IMR-90 (cell line): Measurements from ENCODE around the gene SHISA6. TPM values are rescaled to one million over a fixed set of nuclear protein-coding genes. Genes with fewer than 3 reads are reported as not detected.

ENCODE experiments used
- ATAC-seq: fragments of 200-7000 bp; cut with Tn5 transposase; 2 replicates; pipeline ENCODE4 v1.9.1; 2020; ENCODE audit warnings: low read depth, mild to moderate bottlenecking, moderate library complexity
- BruUV-seq: library from RNA; stranded (reverse); fragments of 400-500 nt; replicated peaks from 2 replicates; lab custom pipeline; 2021; lab: Mats Ljungman, UMichigan
- CTCF ChIA-PET: fragments of 300-600 bp; formaldehyde crosslinking; extraction: SDS; loops from one replicate; lab custom pipeline; 2021; ENCODE audit warnings: antibody characterized with exemption; lab: Yijun Ruan, JAX
- POLR2A ChIA-PET: fragments of 300-600 bp; sonication (Branson Sonifier 250); formaldehyde crosslinking; loops from one replicate; lab custom pipeline; 2022; ENCODE audit warnings: antibody characterized with exemption; ENCODE audit not compliant: unreplicated experiment; lab: Charles Lee
- DNase-seq: peaks from one replicate; pipeline ENCODE4 v3.0.0; 2013
- H2AFZ ChIP-seq: replicated peaks from 2 replicates; pipeline ENCODE3; 2013; ENCODE audit warnings: low read length, mild to moderate bottlenecking; ENCODE audit not compliant: poor library complexity
- H2AK5ac ChIP-seq: 2 replicates; pipeline ENCODE4 v1.6.1; 2013; ENCODE audit warnings: low read depth, low read length, inconsistent platforms
- H2AK9ac ChIP-seq: replicated peaks from 2 replicates; pipeline ENCODE3; 2013; ENCODE audit warnings: mild to moderate bottlenecking, low read depth, low read length, moderate library complexity; ENCODE audit not compliant: poor library complexity
- H2BK120ac ChIP-seq: 2 replicates; pipeline ENCODE4 v1.6.1; 2013; ENCODE audit warnings: low read depth, low read length, inconsistent platforms
- H2BK15ac ChIP-seq: 3 replicates; pipeline ENCODE4 v1.6.1; 2013; ENCODE audit warnings: low read depth, low read length, inconsistent platforms
- H2BK20ac ChIP-seq: 2 replicates; pipeline ENCODE4 v1.6.1; 2013; ENCODE audit warnings: low read depth, mild to moderate bottlenecking, inconsistent platforms, low read length, moderate library complexity
- H2BK5ac ChIP-seq: 2 replicates; pipeline ENCODE4 v1.6.1; 2013; ENCODE audit warnings: mild to moderate bottlenecking, low read depth, low read length, inconsistent platforms; ENCODE audit not compliant: poor library complexity, severe bottlenecking
- H3K14ac ChIP-seq: replicated peaks from 2 replicates; pipeline ENCODE4 v1.6.1; 2013; ENCODE audit warnings: low read depth, low read length, inconsistent platforms
- H3K18ac ChIP-seq: 2 replicates; pipeline ENCODE4 v1.6.1; 2013; ENCODE audit warnings: low read depth, low read length, control low read depth
- H3K23ac ChIP-seq: 2 replicates; pipeline ENCODE4 v1.6.1; 2013; ENCODE audit warnings: low read depth, low read length, inconsistent platforms
- H3K27ac ChIP-seq: 2 replicates; pipeline ENCODE4 v1.5.1; 2013; ENCODE audit warnings: mild to moderate bottlenecking, control low read depth, low read length; ENCODE audit not compliant: insufficient read depth
- H3K27me3 ChIP-seq: 2 replicates; pipeline ENCODE4 v1.6.1; 2013; ENCODE audit warnings: low read length; ENCODE audit not compliant: control insufficient read depth, insufficient read depth
- H3K36me3 ChIP-seq: 2 replicates; pipeline ENCODE4 v1.6.1; 2013; ENCODE audit warnings: low read length, mixed read lengths; ENCODE audit not compliant: control insufficient read depth, insufficient read depth
- H3K4ac ChIP-seq: 2 replicates; pipeline ENCODE4 v1.6.1; 2013; ENCODE audit warnings: low read depth, low read length, inconsistent platforms
- H3K4me1 ChIP-seq: 2 replicates; pipeline ENCODE4 v1.6.1; 2013; ENCODE audit warnings: low read length, mixed read lengths; ENCODE audit not compliant: control insufficient read depth, insufficient read depth
- H3K4me2 ChIP-seq: 2 replicates; pipeline ENCODE4 v1.6.1; 2013; ENCODE audit warnings: low read depth, mild to moderate bottlenecking, control low read depth, low read length, moderate library complexity
- H3K4me3 ChIP-seq: 2 replicates; pipeline ENCODE4 v1.5.1; 2013; ENCODE audit warnings: low read depth, mild to moderate bottlenecking, control low read depth, low read length, moderate library complexity; ENCODE audit not compliant: insufficient read depth
- H3K56ac ChIP-seq: 2 replicates; pipeline ENCODE4 v1.6.1; 2013; ENCODE audit warnings: low read length, inconsistent platforms; ENCODE audit not compliant: insufficient read depth; ENCODE audit errors: extremely low read depth
- H3K79me1 ChIP-seq, 2 experiments: 2 replicates each; pipeline ENCODE4 v1.6.1; 2013; ENCODE audit warnings: low read length in 2 of 2, inconsistent platforms in 1 of 2, low read depth in 1 of 2
- H3K9ac ChIP-seq: 2 replicates; pipeline ENCODE4 v1.6.1; 2013; ENCODE audit warnings: low read depth, low read length, control low read depth
- H3K9me1 ChIP-seq: 2 replicates; pipeline ENCODE4 v1.6.1; 2013; ENCODE audit warnings: low read length, inconsistent platforms; ENCODE audit not compliant: insufficient read depth
- H3K9me3 ChIP-seq: 2 replicates; pipeline ENCODE4 v1.6.1; 2013; ENCODE audit warnings: low read length; ENCODE audit not compliant: control insufficient read depth, insufficient read depth
- H4K20me1 ChIP-seq: 2 replicates; pipeline ENCODE4 v1.6.1; 2013; ENCODE audit warnings: low read length, inconsistent platforms; ENCODE audit not compliant: insufficient read depth
- H4K5ac ChIP-seq: 2 replicates; pipeline ENCODE4 v1.6.1; 2013; ENCODE audit warnings: mild to moderate bottlenecking, low read depth, low read length, control low read depth
- H4K8ac ChIP-seq, 2 experiments: 2 replicates each; pipeline ENCODE4 v1.6.1; 2013; ENCODE audit warnings: low read depth in 2 of 2, low read length in 2 of 2, control low read depth in 1 of 2, inconsistent platforms in 1 of 2
- H4K91ac ChIP-seq: 2 replicates; pipeline ENCODE4 v1.6.1; 2013; ENCODE audit warnings: low read depth, low read length, inconsistent platforms; ENCODE audit not compliant: insufficient read depth
- BHLHE40 ChIP-seq: fragments of 150-350 bp; IDR thresholded peaks from 2 replicates; pipeline ENCODE4 v1.6.1; 2016; ENCODE audit warnings: mild to moderate bottlenecking, low read depth, low read length
- CEBPB ChIP-seq: IDR thresholded peaks from 2 replicates; pipeline ENCODE4 v1.6.1; 2012; ENCODE audit warnings: low read depth, low read length, improper control_type of control experiment
- CHD1 ChIP-seq: IDR thresholded peaks from 2 replicates; pipeline ENCODE4 v1.6.1; 2012; ENCODE audit warnings: low read depth, low read length, improper control_type of control experiment
- CTCF ChIP-seq: conservative IDR thresholded peaks from 2 replicates; pipeline ENCODE4 v1.5.1; 2012; ENCODE audit warnings: mild to moderate bottlenecking, low read depth, low read length, improper control_type of control experiment
- ELK1 ChIP-seq: fragments of 150-350 bp; IDR thresholded peaks from 2 replicates; pipeline ENCODE4 v1.6.1; 2016; ENCODE audit warnings: low read depth, mild to moderate bottlenecking, low read length, moderate library complexity, borderline replicate concordance
- FOS ChIP-seq: fragments of 150-350 bp; IDR thresholded peaks from 2 replicates; pipeline ENCODE4 v1.6.1; 2016; ENCODE audit warnings: low read depth, low read length
- MAFK ChIP-seq: IDR thresholded peaks from 2 replicates; pipeline ENCODE4 v1.6.1; 2012; ENCODE audit warnings: low read depth, low read length, improper control_type of control experiment
- MAZ ChIP-seq: IDR thresholded peaks from 2 replicates; pipeline ENCODE4 v1.6.1; 2012; ENCODE audit warnings: low read depth, mild to moderate bottlenecking, low read length, improper control_type of control experiment, moderate library complexity, borderline replicate concordance
- MXI1 ChIP-seq: IDR thresholded peaks from 2 replicates; pipeline ENCODE4 v1.6.1; 2012; ENCODE audit warnings: low read depth, mild to moderate bottlenecking, low read length, moderate library complexity, borderline replicate concordance
- NFE2L2 ChIP-seq: fragments of 150-350 bp; IDR thresholded peaks from 2 replicates; pipeline ENCODE4 v1.6.1; 2016; ENCODE audit warnings: low read depth, mild to moderate bottlenecking, low read length
- POLR2A ChIP-seq: IDR thresholded peaks from 2 replicates; pipeline ENCODE4 v1.6.1; 2012; ENCODE audit warnings: mild to moderate bottlenecking, low read depth, low read length
- RAD21 ChIP-seq: IDR thresholded peaks from 2 replicates; pipeline ENCODE4 v1.6.1; 2012; ENCODE audit warnings: low read length, improper control_type of control experiment
- RCOR1 ChIP-seq: IDR thresholded peaks from 2 replicates; pipeline ENCODE4 v1.6.1; 2012; ENCODE audit warnings: mild to moderate bottlenecking, low read length, improper control_type of control experiment; ENCODE audit not compliant: insufficient replicate concordance
- RFX5 ChIP-seq: IDR thresholded peaks from 2 replicates; pipeline ENCODE4 v1.8.0; 2012; ENCODE audit warnings: low read depth, mild to moderate bottlenecking, low read length, moderate library complexity
- SMC3 ChIP-seq: fragments of 150-350 bp; IDR thresholded peaks from 2 replicates; pipeline ENCODE4 v1.6.1; 2016; ENCODE audit warnings: low read depth, mild to moderate bottlenecking, antibody characterized with exemption, low read length, moderate library complexity
- WGBS, 2 experiments: methylation state at CpG; one replicate each; pipeline versions ENCODE4 v1.1.5 to v1.1.7; 2013; ENCODE audit warnings: missing lambda C conversion rate in 2 of 2; ENCODE audit not compliant: insufficient read length in 1 of 2; ENCODE audit errors: extremely low coverage in 2 of 2; 5-methylcytosine and 5-hydroxymethylcytosine counted together
- dilution Hi-C: fragments of 300-500 bp; cut with HindIII; formaldehyde crosslinking; loops from one replicate; pipeline ENCODE4 v1.14.3; 2018; ENCODE audit warnings: low sequenced_read_pairs; ENCODE audit not compliant: unreplicated experiment
- in situ Hi-C: fragments of 300-500 bp; cut with MboI; formaldehyde crosslinking; loops from 3 replicates; pipeline ENCODE4 v1.14.3; 2019; ENCODE audit warnings: low sequenced_read_pairs, inconsistent platforms, mixed read lengths
- intact Hi-C: fragments of 100-400 bp; cut with micrococcal nuclease; formaldehyde crosslinking; loops from 2 replicates; pipeline ENCODE4 v1.10.0; 2022
- polyA plus RNA-seq, 3 experiments: library from polyadenylated mRNA; depleted of rRNA; stranded (reverse); fragments of >200 nt; gene quantifications; 2 replicates each; pipeline ENCODE4 v1.2.3, GENCODE V29; 2012; ENCODE audit warnings: low replicate concordance in 1 of 3
- total RNA-seq: library from RNA; depleted of rRNA; stranded (reverse); fragments of >200 nt; gene quantifications from 2 replicates; pipeline ENCODE4 v1.2.3, GENCODE V29; 2012
- TF ChIP-seq, protein P1 (sequence below): fragments of 150-350 bp; IDR thresholded peaks from 2 replicates; pipeline ENCODE4 v1.6.1; 2017; ENCODE audit warnings: mild to moderate bottlenecking, antibody characterized with exemption, low read length, low read depth

The SHISA6 gene
- total and polyA plus RNA-seq, 2 of the 4 experiments (the other 2 are of a cell fraction), result not detected

DNA sequence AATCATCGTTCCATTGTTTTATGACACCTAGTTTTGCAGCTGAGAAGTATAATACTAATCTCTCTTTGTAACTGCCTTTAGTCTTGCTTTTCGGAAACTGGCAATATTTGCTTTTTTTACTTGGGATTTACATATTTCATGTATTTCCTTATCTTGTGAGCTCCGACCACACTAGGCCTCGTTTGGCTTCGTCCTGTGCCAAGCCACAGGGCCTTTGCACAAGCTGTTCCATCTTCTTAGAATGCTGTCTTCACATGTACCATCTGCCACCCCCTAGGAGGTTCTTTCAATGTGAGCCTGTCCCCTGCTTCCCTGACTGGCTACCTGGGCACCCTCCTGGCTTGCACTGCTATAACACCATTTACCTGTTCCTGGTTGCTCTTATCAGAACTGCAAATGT lies 77.2 kb downstream of the SHISA6 start:
- no peak overlapping the region for H4K5ac ChIP-seq
- no peak overlapping the region for H4K91ac ChIP-seq
- POLR2A ChIA-PET, result no interaction called here
- CTCF ChIA-PET, result no interaction called here
- BruUV-seq, result no TSS peak
- WGBS, 2 experiments, result 79% methylated on average over 2 of the region's 5 CpGs; no CpG with 5 or more reads in 1 of the 2 experiments
- H3K56ac ChIP-seq, result no peak overlapping the region
- H2BK15ac ChIP-seq, result no peak overlapping the region
- H4K20me1 ChIP-seq, result no peaks in the 10 kb centered on the region
- dilution Hi-C loops, result no loop called here
- no peak overlapping the region for H3K9ac ChIP-seq
- in situ Hi-C loops, result no loop called here
- intact Hi-C loops, result no loop called here
- H3K23ac ChIP-seq, result no peak overlapping the region
- H3K9me3 ChIP-seq, result peaks cover 2% of the 10 kb centered on the region
- no peaks in the 10 kb centered on the region for H3K9me1 ChIP-seq
- H3K4me1 ChIP-seq, result no peaks in the 10 kb centered on the region
- no peak overlapping the region for H2BK120ac ChIP-seq
- H3K4ac ChIP-seq, result no peak overlapping the region
- no peak overlapping the region for H3K18ac ChIP-seq
- no peaks in the 10 kb centered on the region for H3K36me3 ChIP-seq
- DNase-seq (no peak), ATAC-seq (no peak)
- H2BK5ac ChIP-seq, result no peak overlapping the region
- H3K79me1 ChIP-seq, result no peaks in the 10 kb centered on the region
- H2AK9ac ChIP-seq, result no peak overlapping the region
- H3K14ac ChIP-seq, result no peak overlapping the region
- H2BK20ac ChIP-seq, result no peak overlapping the region
- H3K27me3 ChIP-seq, result no peaks in the 10 kb centered on the region
- H3K27ac ChIP-seq, result no peak overlapping the region
- H3K4me2 ChIP-seq, result no peak overlapping the region
- no peak overlapping the region for H2AK5ac ChIP-seq
- no peak overlapping the region for H3K4me3 ChIP-seq
- H2AFZ ChIP-seq, result no peak overlapping the region
- TF ChIP-seq NFE2L2 (no peak), RCOR1 (no peak), ELK1 (no peak), POLR2A (no peak), RFX5 (no peak), SMC3 (no peak), MXI1 (no peak), RAD21 (no peak), CTCF (no peak), MAZ (no peak), CHD1 (no peak), CEBPB (no peak), FOS (no peak), MAFK (no peak), BHLHE40 (no peak)
- TF ChIP-seq, protein P1, sequence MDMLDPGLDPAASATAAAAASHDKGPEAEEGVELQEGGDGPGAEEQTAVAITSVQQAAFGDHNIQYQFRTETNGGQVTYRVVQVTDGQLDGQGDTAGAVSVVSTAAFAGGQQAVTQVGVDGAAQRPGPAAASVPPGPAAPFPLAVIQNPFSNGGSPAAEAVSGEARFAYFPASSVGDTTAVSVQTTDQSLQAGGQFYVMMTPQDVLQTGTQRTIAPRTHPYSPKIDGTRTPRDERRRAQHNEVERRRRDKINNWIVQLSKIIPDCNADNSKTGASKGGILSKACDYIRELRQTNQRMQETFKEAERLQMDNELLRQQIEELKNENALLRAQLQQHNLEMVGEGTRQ, result no peak
- no peak overlapping the region for H4K8ac ChIP-seq
